A549 (cell line): Measurements from ENCODE around the gene SLC24A3. TPM values are rescaled to one million over a fixed set of nuclear protein-coding genes. Genes with fewer than 3 reads are reported as not detected.

Experiments used
- ATAC-seq, 2 experiments: fragments of 200-7000 bp in 1 of 2; fragments of >200 bp in 1 of 2; cut with Nextera tagmentation in 1 of 2; cut with Tn5 transposase in 1 of 2; 3 replicates each; pipeline versions ENCODE4 v1.8.0 to v1.9.1; 2018 to 2020; ENCODE audit warnings: mild to moderate bottlenecking in 1 of 2, moderate library complexity in 1 of 2
- CTCF ChIA-PET: fragments of 300-600 bp; sonication (Branson Sonifier 250); formaldehyde crosslinking; extraction: SDS; loops from one replicate; lab custom pipeline; 2021; ENCODE audit warnings: antibody characterized with exemption, inconsistent platforms; lab: Yijun Ruan, JAX
- POLR2A ChIA-PET: fragments of 350-600 bp; formaldehyde crosslinking; extraction: SDS; loops from one replicate; lab custom pipeline; 2021; ENCODE audit warnings: antibody characterized with exemption, inconsistent platforms; lab: Yijun Ruan, JAX
- DNase-seq, 2 experiments: peaks; one replicate each; pipeline versions ENCODE4 v3.0.0 to v3.0.0-alpha.2; 2011 to 2016; ENCODE audit warnings: low read depth in 1 of 2, low spot score in 1 of 2
- FAIRE-seq: peaks from 2 replicates; lab custom pipeline; 2011; peaks lifted over from hg19 to GRCh38; lab: Jason Lieb, UNC
- H3K27ac ChIP-seq, 2 experiments: fragments of >200 bp; sonication (Bioruptor Twin); formaldehyde crosslinking; 3 replicates each; pipeline ENCODE4 v1.5.1; 2016 to 2017
- H3K4me1 ChIP-seq: fragments of >200 bp; sonication (Bioruptor Twin); formaldehyde crosslinking; 3 replicates; pipeline ENCODE4 v1.6.1; 2016
- H3K4me2 ChIP-seq: fragments of >200 bp; sonication (Bioruptor Twin); formaldehyde crosslinking; 3 replicates; pipeline ENCODE4 v1.6.1; 2016
- H3K4me3 ChIP-seq: fragments of >200 bp; sonication (Bioruptor Twin); formaldehyde crosslinking; 3 replicates; pipeline ENCODE4 v1.5.1; 2016
- H3K9me3 ChIP-seq: fragments of >200 bp; sonication (Bioruptor Twin); formaldehyde crosslinking; 3 replicates; pipeline ENCODE4 v1.6.1; 2016
- BHLHE40 ChIP-seq: IDR thresholded peaks from 2 replicates; pipeline ENCODE4 v1.6.1; 2012; ENCODE audit warnings: low read depth, low read length, inconsistent platforms
- ESRRA ChIP-seq: fragments of 150-350 bp; IDR thresholded peaks from 2 replicates; pipeline ENCODE4 v1.6.1; 2014; ENCODE audit warnings: mild to moderate bottlenecking, low read length, borderline replicate concordance
- GATA3 ChIP-seq: IDR thresholded peaks from 2 replicates; pipeline ENCODE4 v1.6.1; 2012; ENCODE audit warnings: borderline replicate concordance
- HES2 ChIP-seq: fragments of >200 bp; sonication (Bioruptor Twin); formaldehyde crosslinking; IDR thresholded peaks from 2 replicates; pipeline ENCODE4 v1.6.1; 2016
- HMGXB4 ChIP-seq: fragments of 250-450 bp; sonication (Bioruptor Pico); IDR thresholded peaks from 2 replicates; pipeline ENCODE4 v1.5.0; 2021; ENCODE audit warnings: mild to moderate bottlenecking, moderate library complexity, borderline replicate concordance
- HOXA7 ChIP-seq: fragments of 250-450 bp; sonication (Bioruptor Pico); IDR thresholded peaks from 2 replicates; pipeline ENCODE4 v1.5.0; 2020; ENCODE audit warnings: mild to moderate bottlenecking, moderate library complexity
- HOXB5 ChIP-seq: fragments of 250-450 bp; sonication (Bioruptor Pico); IDR thresholded peaks from 2 replicates; pipeline ENCODE4 v1.5.0; 2020; ENCODE audit warnings: mild to moderate bottlenecking, moderate library complexity
- JUNB ChIP-seq: fragments of >200 bp; sonication (Bioruptor Twin); formaldehyde crosslinking; IDR thresholded peaks from 2 replicates; pipeline ENCODE4 v1.6.1; 2016
- KDM1A ChIP-seq: fragments of 200-600 bp; sonication (generic); IDR thresholded peaks from 2 replicates; pipeline ENCODE4 v1.6.1; 2016; ENCODE audit warnings: low read depth, mild to moderate bottlenecking
- NPAS2 ChIP-seq: fragments of 250-450 bp; sonication (Bioruptor Pico); IDR thresholded peaks from 2 replicates; pipeline ENCODE4 v1.8.0; 2022; ENCODE audit warnings: mild to moderate bottlenecking, moderate library complexity, borderline replicate concordance
- PBX3 ChIP-seq: IDR thresholded peaks from 2 replicates; pipeline ENCODE4 v1.6.1; 2012
- POLR2AphosphoS2 ChIP-seq: conservative IDR thresholded peaks from 2 replicates; pipeline ENCODE4 v1.6.1; 2012; ENCODE audit warnings: low read length, improper control_type of control experiment, inconsistent platforms
- RARB ChIP-seq: fragments of 250-450 bp; sonication (Bioruptor Pico); IDR thresholded peaks from 2 replicates; pipeline ENCODE4 v1.8.0; 2021; ENCODE audit warnings: mild to moderate bottlenecking, moderate library complexity
- RNF2 ChIP-seq: fragments of 200-600 bp; sonication (generic); IDR thresholded peaks from 2 replicates; pipeline ENCODE4 v1.6.1; 2016; ENCODE audit warnings: low read depth, mild to moderate bottlenecking, antibody characterized with exemption, moderate library complexity, borderline replicate concordance
- TFCP2L1 ChIP-seq: fragments of 250-450 bp; sonication (Bioruptor Pico); IDR thresholded peaks from 2 replicates; pipeline ENCODE4 v1.5.0; 2021; ENCODE audit warnings: mild to moderate bottlenecking
- TP53 ChIP-seq: fragments of 250-450 bp; sonication (Bioruptor Pico); IDR thresholded peaks from 2 replicates; pipeline ENCODE4 v1.5.0; 2021; ENCODE audit warnings: mild to moderate bottlenecking, moderate library complexity
- ZFP36 ChIP-seq: fragments of 450-650 bp; IDR thresholded peaks from 2 replicates; pipeline ENCODE4 v1.6.1; 2014; ENCODE audit warnings: borderline replicate concordance; ENCODE audit not compliant: partially characterized antibody
- ZSCAN20 ChIP-seq: fragments of 250-450 bp; sonication (Bioruptor Pico); IDR thresholded peaks from 2 replicates; pipeline ENCODE4 v1.8.0; 2022; ENCODE audit warnings: mild to moderate bottlenecking, moderate library complexity
- WGBS: methylation state at CpG from one replicate; pipeline ENCODE4 v1.1.6; 2017; ENCODE audit errors: missing lambda C conversion rate; 5-methylcytosine and 5-hydroxymethylcytosine counted together
- polyA plus RNA-seq, 4 experiments: library from polyadenylated mRNA; depleted of rRNA in 3 of 4; stranded (reverse); fragments of >200 nt; fragmentation: RNase III in 1 of 4; extraction: RNeasy Plus Mini Kit Qiagen cat#74134 plus additional on column Dnase treatment in 1 of 4; gene quantifications; 2 replicates in 3 of 4; 3 replicates in 1 of 4; pipeline ENCODE4 v1.2.3, GENCODE V29; 2011 to 2017

Gene SLC24A3
- polyA plus RNA-seq, 2 of the 4 experiments (the other 2 are of a cell fraction) = 0.08 TPM; not detected in 1

- Histone ChIP-seq H3K4me3 (no peak overlapping the region), H3K27ac (no peak overlapping the region), H3K9me3 (no peaks in the 10 kb centered on the region), H3K4me1 (no peaks in the 10 kb centered on the region), H3K4me2 (no peak overlapping the region)
- no peak for FAIRE-seq
- POLR2A ChIA-PET = no interaction called here
- no peak for DNase-seq
- WGBS = 7% methylated on average over 5 of the region's 5 CpGs
- ATAC-seq = no peak
- CTCF ChIA-PET = no interaction called here
- TF ChIP-seq ZSCAN20 (CRISPR knock-in tag) (no peak), BHLHE40 (no peak), HOXA7 (CRISPR knock-in tag) (no peak), HOXB5 (CRISPR knock-in tag) (no peak), NPAS2 (CRISPR knock-in tag) (no peak), RARB (CRISPR knock-in tag) (no peak), RNF2 (no peak), JUNB (no peak)
Observed at GRCh38 chr20:19478320-19478895, 266.0 kb downstream of the SLC24A3 start.

- WGBS = 0% methylated on average over 2 of the region's 2 CpGs
- DNase-seq = no peak
- TF ChIP-seq POLR2AphosphoS2 = no peak
- no peak for TF ChIP-seq HES2
- no peak for TF ChIP-seq ZFP36
- Histone ChIP-seq H3K27ac (no peak overlapping the region), H3K9me3 (no peaks in the 10 kb centered on the region), H3K4me2 (no peak overlapping the region), H3K4me3 (no peak overlapping the region), H3K4me1 (no peaks in the 10 kb centered on the region)
- ChIA-PET CTCF (interaction anchor here (0.8 kb wide), 1 partner anchor 277 kb away, joined by 3 read pairs; no protein-coding TSS in a partner anchor), POLR2A (no interaction called here)
- no peak for FAIRE-seq
- no peak for ATAC-seq
Observed at GRCh38 chr20:19482726-19483125, 270.3 kb downstream of the SLC24A3 start.

- ATAC-seq = no peak
- Histone ChIP-seq H3K27ac (no peak overlapping the region), H3K4me3 (no peak overlapping the region), H3K4me2 (no peak overlapping the region), H3K4me1 (no peaks in the 10 kb centered on the region), H3K9me3 (no peaks in the 10 kb centered on the region)
- no peak for DNase-seq
- TF ChIP-seq NPAS2 (CRISPR knock-in tag) (no peak), GATA3 (no peak), TP53 (CRISPR knock-in tag) (no peak), RNF2 (no peak), HMGXB4 (CRISPR knock-in tag) (no peak), TFCP2L1 (CRISPR knock-in tag) (no peak), KDM1A (no peak), RARB (CRISPR knock-in tag) (no peak), ESRRA (no peak), PBX3 (no peak)
- POLR2A ChIA-PET = no interaction called here
- CTCF ChIA-PET = interaction anchor here (0.6 kb wide), 1 partner anchor 373 kb away, joined by 4 read pairs; no protein-coding TSS in a partner anchor
- FAIRE-seq = no peak
Observed at GRCh38 chr20:19483309-19483708, 270.9 kb downstream of the SLC24A3 start.
